ENCODE results near the gene TRIO. TPM values are rescaled to one million over a fixed set of nuclear protein-coding genes. Genes with fewer than 3 reads are reported as not detected.

TRIO gene
- total and polyA plus RNA-seq, 2 donors (not counting 3 experiments of a cell fraction or from before 2014, with no cell fraction given), result 82.9 to 248 TPM

DNA sequence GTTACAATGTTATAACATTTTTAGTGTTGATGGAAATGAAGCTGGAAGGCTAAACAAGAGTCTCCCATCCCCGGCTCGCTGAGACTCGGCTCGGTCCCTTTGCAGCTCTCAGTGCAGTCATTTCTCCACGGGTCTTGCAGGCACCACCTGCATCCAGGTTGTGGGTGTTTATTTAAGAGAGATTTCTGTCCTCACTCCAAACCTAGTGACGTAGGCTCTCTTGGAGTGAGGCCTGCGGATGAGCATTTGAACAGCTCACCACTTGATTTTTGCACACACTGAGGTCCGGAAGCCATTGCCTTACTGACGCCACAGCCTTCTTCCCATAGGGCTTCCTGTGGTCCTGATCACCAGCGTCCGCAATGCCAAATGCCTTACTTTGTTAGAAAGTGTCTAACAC, 240.8 kb downstream of the TRIO start:
- ChIA-PET POLR2A (no interaction called here), CTCF (interaction anchor here (1.1 to 2.4 kb wide), 4 partner anchors 14 to 407 kb away, joined by 3 to 22 read pairs (median 7); no protein-coding TSS in a partner anchor)
- intact Hi-C loops (cut with micrococcal nuclease) (no loop called here), dilution Hi-C loops (cut with MboI; ENCODE audit: extremely low pct_ligation_motif_present, low sequenced_read_pairs) (loop anchor here (25.0 kb wide), 1 partner anchor 253 kb away; no protein-coding TSS in a partner anchor)
- no peaks in the 10 kb centered on the region for H3K27me3 ChIP-seq (ENCODE audit: control insufficient read depth in 2 of 2, insufficient read depth in 2 of 2, low read length in 2 of 2)
- H3K4me1 ChIP-seq (ENCODE audit: control insufficient read depth, extremely low read depth, insufficient read depth, low read length), result no peaks in the 10 kb centered on the region
- H3K27ac ChIP-seq (ENCODE audit: insufficient read depth, low read depth, low read length), result no peak overlapping the region
- peaks cover 36 to 38% of the 10 kb centered on the region in 2 experiments for H3K36me3 ChIP-seq (ENCODE audit: control insufficient read depth in 2 of 2, extremely low read depth in 1 of 2, insufficient read depth in 2 of 2, low read length in 2 of 2)
- TF ChIP-seq, protein P1, sequence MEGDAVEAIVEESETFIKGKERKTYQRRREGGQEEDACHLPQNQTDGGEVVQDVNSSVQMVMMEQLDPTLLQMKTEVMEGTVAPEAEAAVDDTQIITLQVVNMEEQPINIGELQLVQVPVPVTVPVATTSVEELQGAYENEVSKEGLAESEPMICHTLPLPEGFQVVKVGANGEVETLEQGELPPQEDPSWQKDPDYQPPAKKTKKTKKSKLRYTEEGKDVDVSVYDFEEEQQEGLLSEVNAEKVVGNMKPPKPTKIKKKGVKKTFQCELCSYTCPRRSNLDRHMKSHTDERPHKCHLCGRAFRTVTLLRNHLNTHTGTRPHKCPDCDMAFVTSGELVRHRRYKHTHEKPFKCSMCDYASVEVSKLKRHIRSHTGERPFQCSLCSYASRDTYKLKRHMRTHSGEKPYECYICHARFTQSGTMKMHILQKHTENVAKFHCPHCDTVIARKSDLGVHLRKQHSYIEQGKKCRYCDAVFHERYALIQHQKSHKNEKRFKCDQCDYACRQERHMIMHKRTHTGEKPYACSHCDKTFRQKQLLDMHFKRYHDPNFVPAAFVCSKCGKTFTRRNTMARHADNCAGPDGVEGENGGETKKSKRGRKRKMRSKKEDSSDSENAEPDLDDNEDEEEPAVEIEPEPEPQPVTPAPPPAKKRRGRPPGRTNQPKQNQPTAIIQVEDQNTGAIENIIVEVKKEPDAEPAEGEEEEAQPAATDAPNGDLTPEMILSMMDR (IDR thresholded peaks at IDR 0.05; ENCODE audit: extremely low read depth in 1 of 2, insufficient read depth in 1 of 2, low read depth in 1 of 2, low read length in 2 of 2), result no peak
- TF ChIP-seq, protein P2, sequence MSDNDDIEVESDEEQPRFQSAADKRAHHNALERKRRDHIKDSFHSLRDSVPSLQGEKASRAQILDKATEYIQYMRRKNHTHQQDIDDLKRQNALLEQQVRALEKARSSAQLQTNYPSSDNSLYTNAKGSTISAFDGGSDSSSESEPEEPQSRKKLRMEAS (IDR thresholded peaks at IDR 0.05; ENCODE audit: insufficient read depth, insufficient read length), result no peak
- no peak for TF ChIP-seq POLR2AphosphoS5 (IDR thresholded peaks at IDR 0.05; ENCODE audit: insufficient read depth, low read depth, low read length)
- TF ChIP-seq FOS (IDR thresholded peaks at IDR 0.05; ENCODE audit: borderline replicate concordance, insufficient read depth, low read length), result no peak
- no peak for TF ChIP-seq POLR2A (IDR thresholded peaks at IDR 0.05; ENCODE audit: low read depth, low read length)
- TF ChIP-seq EZH2 (IDR thresholded peaks at IDR 0.05; ENCODE audit: borderline replicate concordance, low read depth, low read length, severe bottlenecking), result no peak
- no peak for TF ChIP-seq JUN (IDR thresholded peaks at IDR 0.05; ENCODE audit: borderline replicate concordance, insufficient read depth, insufficient read length, low read depth)
- TF ChIP-seq GATA2 (IDR thresholded peaks at IDR 0.05; ENCODE audit: insufficient read depth, insufficient read length, low read depth, low read length), result no peak
- TF ChIP-seq MYC (IDR thresholded peaks at IDR 0.05; ENCODE audit: low read depth, low read length), result no peak
- peaks cover 11% of the 10 kb centered on the region for H3K79me2 ChIP-seq (ENCODE audit: control insufficient read depth, insufficient read depth, low read length)
- H3K4me2 ChIP-seq (ENCODE audit: insufficient read depth, low read length), result no peak overlapping the region
- no peaks in the 10 kb centered on the region for H3K9me1 ChIP-seq (replicated peaks; ENCODE audit: control insufficient read depth, extremely low read depth, insufficient read depth, low read length)
- no peak overlapping the region for H3K4me3 ChIP-seq (replicated peaks in 1 of 3; ENCODE audit: insufficient read depth in 1 of 3, low read depth in 1 of 3, low read length in 3 of 3)
- FAIRE-seq (no peak), DNase-seq (ENCODE audit: low read depth, low spot score) (no peak)
- no TSS peak for BruUV-seq (replicated peaks)
- no peaks in the 10 kb centered on the region for H3K9me3 ChIP-seq (replicated peaks; ENCODE audit: control insufficient read depth, insufficient read depth, low read length)
- H2AFZ ChIP-seq (ENCODE audit: low read depth, low read length), result no peak overlapping the region
- H4K20me1 ChIP-seq (replicated peaks; ENCODE audit: control insufficient read depth, extremely low read depth, insufficient read depth, low read length), result no peaks in the 10 kb centered on the region
- no peak overlapping the region for H3K9ac ChIP-seq (replicated peaks; ENCODE audit: extremely low read depth, insufficient read depth, low read length)
